Hematopoietic multipotent progenitor cell treated with erythropoietin and hydrocortisone succinate and interleukin-3 and kit ligand, for 15 days (in vitro differentiated cells): ENCODE measurements around the gene PCDHA10.

Experiments
- DNase-seq: peaks from one replicate; pipeline ENCODE4 v3.0.0-alpha.2; 2015; ENCODE audit warnings: low spot score

The PCDHA10 gene

DNA sequence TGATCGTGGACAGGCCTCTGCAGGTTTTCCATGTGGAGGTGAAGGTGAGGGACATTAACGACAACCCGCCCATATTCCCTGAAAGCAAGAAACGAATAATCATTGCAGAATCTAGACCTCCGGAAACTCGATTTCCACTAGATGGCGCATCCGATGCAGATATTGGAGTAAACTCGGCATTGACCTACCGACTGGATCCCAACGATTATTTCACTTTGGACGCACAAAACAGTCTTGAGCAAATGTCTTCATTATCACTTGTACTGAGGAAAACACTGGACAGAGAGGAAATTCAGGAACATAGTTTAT, 26.8 kb downstream of the PCDHA10 start:
- DNase-seq, result no peak

DNA sequence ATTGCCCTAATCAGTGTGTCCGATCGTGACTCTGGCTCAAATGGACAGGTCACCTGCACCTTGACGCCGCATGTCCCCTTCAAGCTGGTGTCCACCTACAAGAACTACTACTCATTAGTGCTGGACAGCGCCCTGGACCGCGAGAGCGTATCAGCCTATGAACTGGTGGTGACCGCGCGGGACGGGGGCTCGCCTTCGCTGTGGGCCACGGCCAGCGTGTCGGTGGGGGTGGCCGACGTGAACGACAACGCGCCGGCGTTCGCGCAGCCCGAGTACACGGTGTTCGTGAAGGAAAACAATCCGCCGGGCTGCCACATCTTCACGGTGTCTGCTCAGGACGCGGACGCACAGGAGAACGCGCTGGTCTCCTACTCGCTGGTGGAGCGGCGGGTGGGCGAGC, 27.7 kb downstream of the PCDHA10 start:
- DNase-seq, result no peak

DNA sequence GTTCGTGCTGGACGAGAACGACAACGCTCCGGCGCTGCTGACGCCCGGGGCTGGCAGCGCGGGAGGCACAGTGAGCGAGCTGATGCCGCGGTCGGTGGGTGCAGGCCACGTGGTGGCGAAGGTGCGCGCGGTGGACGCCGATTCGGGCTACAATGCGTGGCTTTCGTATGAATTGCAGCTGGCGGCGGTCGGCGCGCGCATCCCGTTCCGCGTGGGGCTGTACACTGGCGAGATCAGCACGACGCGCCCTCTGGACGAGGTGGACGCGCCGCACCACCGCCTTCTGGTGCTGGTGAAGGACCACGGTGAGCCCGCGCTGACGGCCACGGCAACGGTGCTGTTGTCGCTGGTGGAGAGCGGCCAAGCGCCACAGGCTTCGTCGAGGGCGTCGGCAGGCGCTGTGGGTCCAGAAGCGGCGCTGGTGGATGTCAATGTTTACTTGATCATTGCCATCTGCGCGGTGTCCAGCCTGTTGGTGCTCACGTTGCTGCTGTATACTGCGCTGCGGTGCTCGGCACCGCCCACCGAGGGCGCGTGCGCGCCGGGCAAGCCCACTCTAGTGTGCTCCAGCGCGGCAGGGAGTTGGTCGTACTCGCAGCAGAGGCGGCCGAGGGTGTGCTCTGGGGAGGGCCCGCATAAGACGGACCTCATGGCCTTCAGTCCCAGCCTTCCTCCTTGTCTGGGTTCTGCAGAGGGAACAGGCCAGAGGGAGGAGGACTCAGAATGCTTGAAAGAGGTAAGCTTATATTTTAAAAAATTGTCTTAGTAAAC, 28.4 kb downstream of the PCDHA10 start:
- DNase-seq, result no peak

DNA sequence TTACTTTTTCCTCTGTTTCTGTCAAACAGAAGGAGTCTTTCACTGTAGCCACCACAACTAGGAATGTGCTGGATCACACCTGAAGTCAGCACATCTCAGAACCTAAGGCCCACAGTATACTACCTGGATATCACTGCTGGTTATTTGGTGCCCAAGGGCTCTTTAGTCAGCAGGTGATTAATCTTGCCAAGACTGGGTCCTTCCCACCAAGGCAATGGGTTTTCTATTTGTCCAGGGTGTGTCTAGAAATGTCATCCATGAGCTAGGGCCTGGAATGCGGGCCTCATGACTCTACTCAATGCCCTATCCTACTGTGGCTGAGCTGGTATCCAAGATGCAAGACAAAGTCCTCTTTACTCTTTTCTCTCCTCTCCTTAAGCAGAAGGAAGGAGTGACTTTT, 60.6 kb downstream of the PCDHA10 start:
- no peak for DNase-seq
